ENCODE data around the gene EFCAB11.

Gene EFCAB11

GRCh38 chr14:89849931-89850330 lies 104.6 kb downstream of the EFCAB11 start:
- Histone ChIP-seq H4K20me1 (ENCODE audit: insufficient read depth, low read length) (no peaks in the 10 kb centered on the region), H3K9me2 (ENCODE audit: low read depth, low read length) (no peaks in the 10 kb centered on the region), H3K36me3 (ENCODE audit: insufficient read depth, low read length) (no peaks in the 10 kb centered on the region), H3K4me3 (ENCODE audit: low read depth, low read length, poor library complexity, severe bottlenecking) (no peak overlapping the region), H3K79me2 (ENCODE audit: insufficient read depth, low read length) (no peaks in the 10 kb centered on the region), H3K27me3 (ENCODE audit: insufficient read depth, low read length) (no peaks in the 10 kb centered on the region), H3K4me2 (ENCODE audit: low read length) (no peak overlapping the region), H2AFZ (ENCODE audit: low read length) (no peak overlapping the region), H3K27ac (ENCODE audit: low read depth, low read length, poor library complexity, severe bottlenecking) (no peak overlapping the region), H3F3A (ENCODE audit: insufficient read depth, low read length) (no peaks in the 10 kb centered on the region), H3K9ac (ENCODE audit: low read length) (no peak overlapping the region), H3K9me3 (ENCODE audit: low read length) (no peaks in the 10 kb centered on the region), H3K4me1 (ENCODE audit: insufficient read depth, low read length, severe bottlenecking) (no peaks in the 10 kb centered on the region)
- no peak for TF ChIP-seq EZH2 (IDR thresholded peaks at IDR 0.05; ENCODE audit: borderline replicate concordance, low read length)
- no peak for TF ChIP-seq CTCF (IDR thresholded peaks at IDR 0.05; ENCODE audit: low read length)

DNA sequence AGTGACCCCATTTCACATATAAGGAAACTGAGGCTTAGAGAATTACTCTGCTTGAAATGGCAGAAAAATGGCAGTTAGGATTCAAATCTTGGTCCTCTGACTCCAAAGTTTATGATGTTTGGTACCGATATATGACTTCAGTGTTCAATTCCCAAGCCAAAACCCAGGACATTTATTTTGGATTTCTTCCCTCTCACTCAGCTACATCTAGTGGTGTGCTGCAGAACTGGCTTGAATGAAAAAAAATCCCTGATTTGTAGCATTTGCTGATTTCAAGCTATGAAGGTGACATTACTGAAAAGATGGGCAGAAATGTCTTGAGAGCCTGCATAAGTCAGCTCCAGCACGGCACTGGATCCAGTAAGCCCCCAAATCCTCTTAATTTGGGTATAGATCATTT lies 106.4 kb downstream of the EFCAB11 start:
- H3F3A ChIP-seq (ENCODE audit: insufficient read depth, low read length), result no peaks in the 10 kb centered on the region
- H3K4me2 ChIP-seq (ENCODE audit: low read length), result no peak overlapping the region
- H3K4me1 ChIP-seq (ENCODE audit: insufficient read depth, low read length, severe bottlenecking), result no peaks in the 10 kb centered on the region
- H4K20me1 ChIP-seq (ENCODE audit: insufficient read depth, low read length), result no peaks in the 10 kb centered on the region
- TF ChIP-seq EZH2 (IDR thresholded peaks at IDR 0.05; ENCODE audit: borderline replicate concordance, low read length) (no peak), CTCF (IDR thresholded peaks at IDR 0.05; ENCODE audit: low read length) (no peak)
- H3K27me3 ChIP-seq (ENCODE audit: insufficient read depth, low read length), result no peaks in the 10 kb centered on the region
- H3K4me3 ChIP-seq (ENCODE audit: low read depth, low read length, poor library complexity, severe bottlenecking), result no peak overlapping the region
- no peak overlapping the region for H3K27ac ChIP-seq (ENCODE audit: low read depth, low read length, poor library complexity, severe bottlenecking)
- no peak overlapping the region for H3K9ac ChIP-seq (ENCODE audit: low read length)
- no peaks in the 10 kb centered on the region for H3K9me3 ChIP-seq (ENCODE audit: low read length)
- no peaks in the 10 kb centered on the region for H3K36me3 ChIP-seq (ENCODE audit: insufficient read depth, low read length)
- no peaks in the 10 kb centered on the region for H3K79me2 ChIP-seq (ENCODE audit: insufficient read depth, low read length)
- no peaks in the 10 kb centered on the region for H3K9me2 ChIP-seq (ENCODE audit: low read depth, low read length)
- no peak overlapping the region for H2AFZ ChIP-seq (ENCODE audit: low read length)

- Histone ChIP-seq H3K27ac (ENCODE audit: low read depth, low read length, poor library complexity, severe bottlenecking) (no peak overlapping the region), H3K4me3 (ENCODE audit: low read depth, low read length, poor library complexity, severe bottlenecking) (no peak overlapping the region), H3K9me2 (ENCODE audit: low read depth, low read length) (no peaks in the 10 kb centered on the region), H2AFZ (ENCODE audit: low read length) (no peak overlapping the region), H3K36me3 (ENCODE audit: insufficient read depth, low read length) (no peaks in the 10 kb centered on the region), H3K4me1 (ENCODE audit: insufficient read depth, low read length, severe bottlenecking) (no peaks in the 10 kb centered on the region), H3K4me2 (ENCODE audit: low read length) (no peak overlapping the region), H3K9ac (ENCODE audit: low read length) (no peak overlapping the region), H3K79me2 (ENCODE audit: insufficient read depth, low read length) (no peaks in the 10 kb centered on the region), H3K27me3 (ENCODE audit: insufficient read depth, low read length) (no peaks in the 10 kb centered on the region), H4K20me1 (ENCODE audit: insufficient read depth, low read length) (no peaks in the 10 kb centered on the region), H3F3A (ENCODE audit: insufficient read depth, low read length) (no peaks in the 10 kb centered on the region), H3K9me3 (ENCODE audit: low read length) (no peaks in the 10 kb centered on the region)
- TF ChIP-seq EZH2 (IDR thresholded peaks at IDR 0.05; ENCODE audit: borderline replicate concordance, low read length) (no peak), CTCF (IDR thresholded peaks at IDR 0.05; ENCODE audit: low read length) (no peak)
Measured at GRCh38 chr14:89845346-89845745, 109.2 kb downstream of the EFCAB11 start.
